Inferior parietal cortex (tissue), 1 donor: ENCODE results near the gene KAZN.

Experiments used
- DNase-seq: peaks from one replicate; pipeline ENCODE4 v3.0.0-alpha.2; 2016; ENCODE audit errors: extremely low spot score

The KAZN gene

GRCh38 chr1:14713077-14713476 lies 114.6 kb downstream of the KAZN start:
- DNase-seq, result no peak

DNA sequence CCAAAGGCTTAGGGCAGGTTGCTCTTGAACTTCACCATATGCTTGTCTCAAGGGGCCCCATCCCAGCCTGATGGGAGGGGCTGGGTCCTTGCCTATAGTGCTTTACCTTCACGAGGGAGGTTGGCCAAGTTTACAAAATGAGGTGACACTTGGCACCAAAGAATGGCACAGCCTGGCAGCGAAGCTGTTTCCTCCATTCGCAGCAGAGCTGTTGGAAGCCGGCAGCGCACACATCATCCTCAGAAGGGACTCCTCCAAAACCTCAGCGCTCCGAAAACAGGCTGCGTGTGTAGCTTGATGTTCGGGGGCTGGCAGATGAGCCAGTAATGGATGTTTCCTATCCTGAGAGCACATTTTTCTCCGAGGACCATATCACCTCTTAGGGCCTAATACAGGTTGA lies 116.8 kb downstream of the KAZN start:
- DNase-seq, result no peak

DNA sequence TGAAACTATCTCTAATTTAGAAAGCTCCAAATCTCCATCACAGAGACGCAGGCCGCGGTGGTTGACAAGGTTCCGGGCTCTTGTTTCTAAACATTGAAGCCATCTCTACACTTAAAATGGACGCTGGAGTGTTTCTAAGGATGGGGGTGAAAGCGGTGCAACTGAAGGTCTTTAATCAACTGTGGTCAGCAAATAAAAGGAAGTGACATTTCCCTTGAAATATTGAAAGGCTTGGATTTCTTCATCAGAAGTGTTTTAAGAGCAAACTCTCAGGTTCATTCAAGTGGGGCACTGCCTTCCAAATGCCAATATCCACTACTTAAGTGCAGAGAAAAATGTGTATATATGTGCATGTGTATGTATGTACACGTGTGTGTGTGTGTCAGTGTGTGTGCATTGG lies 117.3 kb downstream of the KAZN start:
- no peak for DNase-seq

DNA sequence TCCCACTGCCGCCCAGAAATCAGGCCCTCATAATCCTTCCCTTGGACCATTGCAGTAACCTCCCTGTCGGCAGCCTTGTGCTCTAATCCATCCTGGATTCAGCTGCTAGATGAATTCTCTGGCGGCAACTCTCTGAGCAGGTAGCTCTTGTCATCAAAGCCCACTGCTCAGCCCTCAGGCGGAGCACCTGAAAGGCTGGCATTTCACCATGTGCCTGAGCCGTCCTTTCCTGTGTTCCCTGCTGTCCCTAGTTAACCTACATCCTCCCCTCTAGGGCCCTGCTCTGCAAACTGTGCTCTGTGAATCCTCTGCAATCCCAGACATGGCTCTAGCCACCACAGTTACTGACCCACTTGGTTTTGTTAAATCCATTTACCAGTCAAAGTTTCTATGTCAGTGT lies 118.0 kb downstream of the KAZN start:
- DNase-seq, result no peak

- no peak for DNase-seq
Observed at GRCh38 chr1:14718476-14718875, 120.0 kb downstream of the KAZN start.

DNA sequence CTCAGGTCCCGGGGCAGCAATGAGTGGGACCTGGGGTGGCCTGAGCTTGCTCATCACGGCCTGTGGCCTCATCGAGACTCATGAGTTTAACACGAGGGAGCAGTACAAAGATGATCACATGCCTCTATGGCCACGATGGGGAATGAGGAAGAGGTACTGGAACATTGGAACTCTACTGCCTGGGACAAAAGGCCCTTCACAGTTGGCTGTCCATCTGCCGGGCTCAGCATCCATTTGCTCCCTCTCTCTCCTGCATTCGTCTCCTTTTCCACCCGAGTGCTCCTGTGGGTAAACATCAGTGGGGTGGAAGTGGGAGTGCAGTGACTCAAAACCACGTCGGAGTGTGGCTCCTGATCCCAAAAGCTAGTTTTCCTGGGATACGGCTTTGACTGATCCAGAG lies 124.9 kb downstream of the KAZN start:
- DNase-seq, result no peak

DNA sequence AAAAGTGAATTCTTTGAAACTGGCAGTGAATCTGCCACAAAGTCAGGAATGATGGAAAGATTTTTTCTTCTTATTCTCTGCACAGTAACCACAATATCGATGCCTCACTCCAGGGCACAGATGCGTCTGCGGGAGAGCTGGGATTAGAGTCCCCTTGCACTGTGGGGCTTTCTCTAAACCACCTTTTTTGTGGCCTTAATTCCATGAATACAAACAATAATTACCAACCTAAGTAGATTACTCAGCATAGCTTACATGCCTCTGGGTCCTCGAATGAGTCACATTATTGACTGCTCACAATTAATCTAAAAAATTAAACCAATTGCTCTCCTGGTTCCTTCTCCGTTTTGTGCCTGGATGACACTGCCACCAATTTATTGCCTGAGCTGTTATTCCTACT lies 125.8 kb downstream of the KAZN start:
- DNase-seq, result no peak

GRCh38 chr1:14724678-14725077 lies 126.2 kb downstream of the KAZN start:
- DNase-seq, result no peak

DNA sequence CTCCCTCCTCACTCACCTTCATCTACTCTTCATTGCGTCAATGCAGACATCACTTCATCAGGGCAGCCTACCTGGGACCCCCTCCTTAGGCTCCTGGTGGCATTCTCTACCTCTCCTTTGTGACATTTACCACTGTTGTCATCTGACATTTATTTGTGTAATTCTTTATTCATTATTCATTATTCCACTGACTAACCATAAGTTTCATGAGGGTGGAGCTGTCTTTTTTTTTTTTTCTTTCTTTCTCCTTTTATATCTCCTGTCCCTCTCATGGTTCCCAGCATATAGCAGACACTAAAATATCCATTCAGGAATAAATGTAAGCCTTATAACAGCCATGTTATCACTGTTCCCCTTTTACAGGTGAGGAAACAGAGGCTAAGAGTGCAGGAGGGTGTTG lies 126.8 kb downstream of the KAZN start:
- DNase-seq, result no peak

- DNase-seq, result no peak
Observed at GRCh38 chr1:14725695-14726094, 127.2 kb downstream of the KAZN start.

DNA sequence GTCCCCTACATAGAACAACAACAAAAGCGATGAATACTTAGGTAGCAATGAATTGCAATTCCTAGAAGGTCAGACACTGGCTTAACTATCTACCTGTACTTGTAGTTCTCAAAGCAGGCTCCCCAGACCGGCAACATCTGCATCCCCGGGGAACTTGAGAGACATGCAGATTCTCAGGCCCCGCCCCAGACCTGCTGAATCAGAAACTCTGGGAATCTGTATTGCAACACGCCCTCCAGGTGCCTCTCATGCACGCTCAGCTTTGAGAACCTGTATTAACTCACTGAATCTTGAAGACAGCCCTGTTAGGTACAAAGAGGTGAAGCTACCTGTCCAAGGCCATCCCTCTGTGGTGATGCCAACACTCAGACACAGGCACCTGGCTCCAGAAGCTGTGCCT lies 128.1 kb downstream of the KAZN start:
- no peak for DNase-seq

GRCh38 chr1:14728516-14728915 lies 130.0 kb downstream of the KAZN start:
- DNase-seq, result no peak

DNA sequence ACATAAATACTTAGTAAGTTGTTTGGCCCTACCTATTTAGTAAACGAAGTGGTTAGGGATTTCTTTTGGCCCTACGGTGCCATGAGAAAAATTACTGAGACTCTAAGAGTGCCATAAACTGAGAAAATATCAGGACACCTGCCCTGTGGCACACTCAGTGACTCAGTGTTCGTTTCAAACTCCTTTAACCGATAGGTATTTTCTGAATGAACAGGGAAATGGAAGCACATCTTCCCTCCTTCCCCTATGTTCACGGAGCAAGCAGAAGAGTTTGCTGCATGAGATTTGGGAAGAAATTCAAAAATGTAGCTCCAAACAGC lies 134.2 kb downstream of the KAZN start:
- DNase-seq, result no peak

DNA sequence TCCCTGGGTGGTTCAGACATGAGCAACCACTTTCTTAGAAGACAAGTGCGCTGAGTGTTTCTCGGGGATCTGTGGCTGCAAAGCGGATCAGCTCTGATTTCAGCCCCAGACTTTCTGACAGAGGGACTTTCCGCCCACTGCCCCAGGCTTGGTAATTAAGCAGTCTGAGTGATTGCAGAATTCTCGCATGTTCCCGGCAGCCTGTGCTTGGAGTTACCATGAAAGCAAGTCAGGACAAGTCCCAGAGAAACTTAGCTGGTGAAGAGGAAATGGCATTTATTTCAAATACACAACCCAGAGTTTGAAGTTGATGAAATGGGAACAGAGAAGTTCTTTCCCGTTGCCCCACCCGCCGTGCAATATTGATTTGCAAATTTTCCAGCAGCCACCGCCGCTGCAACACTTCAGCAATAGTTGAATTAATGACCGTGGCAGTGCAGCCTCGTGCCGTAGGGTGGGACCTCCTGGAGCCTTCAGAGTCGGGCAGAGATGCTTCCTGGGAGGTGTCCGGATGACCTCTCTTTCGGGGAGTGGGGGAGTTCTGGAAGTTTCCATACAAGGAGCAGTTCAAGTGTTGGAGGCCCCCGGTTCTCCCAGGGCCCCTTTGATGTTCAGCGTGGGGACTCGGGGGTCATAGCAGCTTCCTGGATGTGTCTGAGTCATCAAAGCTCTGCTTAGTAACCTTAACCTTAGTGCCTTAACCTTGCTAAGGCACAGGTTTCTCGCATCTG lies 134.7 kb downstream of the KAZN start:
- no peak for DNase-seq

DNA sequence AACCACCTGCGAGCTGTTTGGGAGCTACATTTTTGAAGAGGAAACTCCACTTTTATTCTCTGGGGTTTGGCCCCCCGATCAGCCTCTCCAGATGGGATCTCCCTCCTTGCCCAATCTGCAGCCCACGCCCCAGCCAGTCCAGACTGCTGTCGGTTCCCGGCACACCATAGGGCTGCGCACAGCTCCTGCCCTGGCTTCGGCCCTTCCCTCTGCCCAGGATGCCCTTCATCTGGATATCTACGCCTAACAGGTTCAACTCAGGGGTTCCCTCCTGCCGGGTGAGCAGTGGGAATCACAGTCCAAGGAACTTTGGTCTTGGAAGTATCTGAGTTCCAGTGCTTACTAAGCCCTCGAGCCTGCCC lies 135.3 kb downstream of the KAZN start:
- DNase-seq, result no peak

GRCh38 chr1:14735841-14736240 lies 137.4 kb downstream of the KAZN start:
- DNase-seq, result no peak

GRCh38 chr1:14737561-14738094 lies 139.1 kb downstream of the KAZN start:
- no peak for DNase-seq

- no peak for DNase-seq
Observed at GRCh38 chr1:14738235-14738634, 139.8 kb downstream of the KAZN start.

GRCh38 chr1:14738647-14739046 lies 140.2 kb downstream of the KAZN start:
- no peak for DNase-seq

DNA sequence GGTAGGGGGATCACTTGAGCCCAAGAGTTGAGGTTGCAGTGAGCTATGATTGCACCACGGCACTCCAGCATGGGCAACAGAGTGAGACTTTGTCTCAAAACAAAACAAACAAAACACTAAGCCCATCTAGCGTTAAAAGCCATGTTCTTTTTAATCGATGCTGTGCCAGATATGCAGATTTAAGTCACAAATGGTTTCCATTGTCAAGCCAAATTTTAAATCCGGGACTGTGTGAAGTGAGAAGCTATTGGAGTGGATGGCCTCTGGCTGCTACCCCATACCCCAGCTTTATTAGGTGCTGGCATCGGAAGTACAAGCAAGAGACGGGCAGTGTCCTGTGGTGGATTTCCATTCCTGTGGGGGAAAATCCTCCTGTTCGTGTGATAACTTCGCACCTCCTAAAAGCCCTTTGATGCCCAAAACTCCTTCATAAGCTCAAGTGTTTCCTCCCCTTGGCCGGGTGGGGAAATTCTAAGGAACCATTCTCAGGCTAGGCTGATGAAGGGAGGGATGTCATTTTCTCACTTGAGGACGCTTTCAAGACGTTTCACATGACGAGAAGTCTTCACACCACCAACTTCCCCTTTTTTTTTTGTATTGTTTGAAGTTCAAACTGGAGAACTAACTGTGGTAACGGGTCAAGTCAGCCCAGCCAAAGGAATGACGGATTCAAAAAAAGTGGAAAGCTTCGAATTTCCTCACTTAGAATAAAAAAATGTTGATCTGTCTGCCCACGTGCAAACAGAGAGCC lies 140.8 kb downstream of the KAZN start:
- no peak for DNase-seq

- no peak for DNase-seq
Observed at GRCh38 chr1:14740016-14740415, 141.5 kb downstream of the KAZN start.

DNA sequence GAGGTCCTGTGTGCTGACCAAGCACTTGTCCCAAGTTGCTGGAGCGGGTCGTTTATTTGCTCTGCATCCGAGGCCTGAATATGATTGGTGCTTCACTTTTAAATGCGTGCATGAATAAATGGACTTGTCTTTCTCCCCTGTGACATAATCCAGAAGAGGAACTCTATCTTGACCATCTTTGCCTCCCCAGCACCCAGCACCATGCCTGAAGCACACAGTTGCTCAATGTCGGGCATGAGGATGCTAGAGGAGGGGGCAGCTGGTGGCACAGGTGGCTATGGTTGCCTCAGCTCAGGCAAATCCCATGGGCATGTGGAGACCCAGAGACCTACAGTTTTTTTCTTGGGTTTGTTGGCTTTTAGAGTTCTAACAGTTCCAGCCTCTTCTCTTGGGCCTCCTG lies 142.6 kb downstream of the KAZN start:
- DNase-seq, result no peak

DNA sequence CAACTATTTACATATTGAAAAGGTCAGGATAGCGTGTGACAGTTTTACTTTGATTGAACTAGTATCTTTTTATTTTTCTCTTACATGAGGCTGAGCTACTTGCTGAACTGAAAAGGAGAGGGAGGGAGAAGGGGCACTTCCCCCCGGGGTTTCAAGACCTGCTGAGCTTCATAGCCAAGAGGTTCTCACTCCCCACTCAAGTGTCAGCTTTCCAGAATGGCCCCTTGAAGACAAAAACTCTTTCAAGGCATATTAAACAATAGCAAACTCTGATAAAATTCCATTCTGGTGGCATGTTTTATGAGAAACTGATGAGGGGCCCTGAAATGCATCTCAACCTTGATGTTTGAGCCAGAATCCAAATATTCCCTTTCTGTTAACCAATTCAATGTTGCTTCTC lies 143.0 kb downstream of the KAZN start:
- DNase-seq, result no peak
